CD4-positive, alpha-beta memory T cell (primary cell): ENCODE results near the gene PRICKLE2. TPM values are rescaled to one million over a fixed set of nuclear protein-coding genes. Genes with fewer than 3 reads are reported as not detected.

Experiments
- CTCF ChIA-PET: fragments of 350-600 bp; sonication (Branson Sonifier 250); formaldehyde crosslinking; loops from one replicate; lab custom pipeline; 2021; ENCODE audit warnings: inconsistent platforms; ENCODE audit not compliant: partially characterized antibody; lab: Charles Lee
- POLR2A ChIA-PET: fragments of 350-600 bp; sonication (Branson Sonifier 250); formaldehyde crosslinking; loops from one replicate; lab custom pipeline; 2021; ENCODE audit not compliant: partially characterized antibody; lab: Charles Lee
- DNase-seq, 5 donors: peaks; one replicate each; pipeline versions ENCODE4 v3.0.0 to v3.0.0-alpha.2; 2020 to 2022; ENCODE audit warnings: mixed read lengths in 1 of 5
- H3K27ac ChIP-seq: one replicate; pipeline ENCODE4 v1.7.0; 2013; ENCODE audit warnings: low read depth, low read length
- H3K27me3 ChIP-seq: 2 replicates; pipeline ENCODE4 v1.7.0; 2013; ENCODE audit warnings: mild to moderate bottlenecking, low read length, moderate library complexity; ENCODE audit not compliant: insufficient read depth
- H3K36me3 ChIP-seq: 2 replicates; pipeline ENCODE4 v1.7.0; 2013; ENCODE audit warnings: mild to moderate bottlenecking, low read length, moderate library complexity; ENCODE audit not compliant: insufficient read depth
- H3K4me1 ChIP-seq: 2 replicates; pipeline ENCODE4 v1.7.0; 2013; ENCODE audit warnings: mild to moderate bottlenecking, low read length, moderate library complexity; ENCODE audit not compliant: insufficient read depth
- H3K4me3 ChIP-seq, 2 donors: one replicate each; pipeline ENCODE4 v1.7.0; 2013; ENCODE audit warnings: low read length in 2 of 2, mild to moderate bottlenecking in 1 of 2
- H3K9me3 ChIP-seq, 2 donors: one replicate each; pipeline ENCODE4 v1.7.0; 2013; ENCODE audit warnings: low read length in 2 of 2, control low read depth in 1 of 2; ENCODE audit not compliant: control insufficient read depth in 1 of 2
- H3K27ac Mint-ChIP-seq, 7 donors: one replicate each; pipeline ENCODE4 v1.8.0; 2020 to 2021; ENCODE audit warnings: mixed read lengths in 7 of 7, mild to moderate bottlenecking in 6 of 7, inconsistent platforms in 3 of 7, moderate library complexity in 3 of 7
- H3K27me3 Mint-ChIP-seq, 2 donors: one replicate each; pipeline ENCODE4 v1.8.0; 2020 to 2021; ENCODE audit warnings: mixed read lengths in 2 of 2
- H3K36me3 Mint-ChIP-seq, 2 donors: one replicate each; pipeline ENCODE4 v1.8.0; 2020 to 2021; ENCODE audit warnings: mixed read lengths in 2 of 2, inconsistent platforms in 1 of 2, mild to moderate bottlenecking in 1 of 2
- H3K4me1 Mint-ChIP-seq, 4 donors: one replicate each; pipeline ENCODE4 v1.8.0; 2020 to 2021; ENCODE audit warnings: mixed read lengths in 4 of 4, mild to moderate bottlenecking in 1 of 4
- H3K4me3 Mint-ChIP-seq, 8 donors: one replicate each; pipeline ENCODE4 v1.8.0; 2020 to 2021; ENCODE audit warnings: mixed read lengths in 8 of 8, mild to moderate bottlenecking in 7 of 8, moderate library complexity in 6 of 8, inconsistent platforms in 3 of 8
- H3K9me3 Mint-ChIP-seq, 8 donors: one replicate each; pipeline ENCODE4 v1.8.0; 2020 to 2021; ENCODE audit warnings: mixed read lengths in 8 of 8, mild to moderate bottlenecking in 5 of 8, inconsistent platforms in 3 of 8, moderate library complexity in 1 of 8
- intact Hi-C: fragments of 100-400 bp; cut with micrococcal nuclease; formaldehyde crosslinking; loops from one replicate; pipeline ENCODE4 v1.15.1; 2023
- polyA plus RNA-seq, 2 donors: library from polyadenylated mRNA; unstranded; fragments of 300-500 nt; fragmentation: Illumina TruSeq; gene quantifications; one replicate each; pipeline ENCODE4 v1.2.3, GENCODE V29; 2021
- total RNA-seq, 2 experiments: library from RNA; stranded (reverse); gene quantifications; one replicate each; pipeline ENCODE4 v1.2.3, GENCODE V29; 2021

PRICKLE2 gene
- total and polyA plus RNA-seq, 4 experiments from 2014 or later = not detected

GRCh38 chr3:64152676-64153466 lies 72.4 kb downstream of the PRICKLE2 start:
- no peak for DNase-seq
- no peaks in the 10 kb centered on the region for H3K4me1 Mint-ChIP-seq
- peaks cover 0 to 3% (median 0%) of the 10 kb centered on the region in 8 donors for H3K9me3 Mint-ChIP-seq
- Histone ChIP-seq H3K4me3 (no peak overlapping the region), H3K9me3 (no peaks in the 10 kb centered on the region), H3K27me3 (no peaks in the 10 kb centered on the region), H3K27ac (no peak overlapping the region), H3K36me3 (no peaks in the 10 kb centered on the region), H3K4me1 (no peaks in the 10 kb centered on the region)
- ChIA-PET POLR2A (no interaction called here), CTCF (no interaction called here)
- peaks cover 0 to 9% of the 10 kb centered on the region in 2 donors for H3K27me3 Mint-ChIP-seq
- H3K27ac Mint-ChIP-seq = no peak overlapping the region
- intact Hi-C loops = no loop called here
- H3K4me3 Mint-ChIP-seq = no peak overlapping the region
- no peaks in the 10 kb centered on the region for H3K36me3 Mint-ChIP-seq

DNA sequence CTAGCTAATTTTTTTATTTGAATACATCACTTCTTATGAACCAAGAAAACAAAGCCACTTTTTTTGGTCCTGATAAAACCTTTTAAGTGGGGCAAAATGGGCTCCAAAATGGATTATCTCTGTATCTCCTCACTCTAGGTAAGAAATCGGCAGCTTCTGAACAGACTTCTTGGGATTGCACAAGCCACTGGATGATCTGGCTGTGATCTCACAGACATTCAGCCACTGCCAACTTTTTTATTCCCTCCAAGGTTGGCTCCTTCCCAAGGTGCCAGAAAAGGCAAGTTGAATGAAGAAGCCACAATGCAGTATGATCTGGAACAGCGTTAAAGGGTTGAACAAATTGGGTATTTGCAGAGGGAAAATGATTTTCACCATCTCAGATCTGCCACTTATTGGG lies 73.2 kb downstream of the PRICKLE2 start:
- ChIA-PET POLR2A (no interaction called here), CTCF (no interaction called here)
- Histone ChIP-seq H3K9me3 (no peaks in the 10 kb centered on the region), H3K27ac (no peak overlapping the region), H3K36me3 (no peaks in the 10 kb centered on the region), H3K27me3 (no peaks in the 10 kb centered on the region), H3K4me3 (no peak overlapping the region), H3K4me1 (no peaks in the 10 kb centered on the region)
- Mint-ChIP-seq H3K36me3 (no peaks in the 10 kb centered on the region), H3K4me1 (no peaks in the 10 kb centered on the region), H3K27me3 (peaks cover 0 to 9% of the 10 kb centered on the region in 2 donors), H3K4me3 (no peak overlapping the region), H3K9me3 (peaks cover 0 to 3% (median 0%) of the 10 kb centered on the region in 8 donors), H3K27ac (no peak overlapping the region)
- DNase-seq = no peak
- intact Hi-C loops = no loop called here

- intact Hi-C loops = no loop called here
- no peak overlapping the region for H3K27ac Mint-ChIP-seq
- no peaks in the 10 kb centered on the region for H3K36me3 ChIP-seq
- H3K27ac ChIP-seq = no peak overlapping the region
- no peaks in the 10 kb centered on the region for H3K27me3 ChIP-seq
- H3K36me3 Mint-ChIP-seq = no peaks in the 10 kb centered on the region
- peaks cover 0 to 3% (median 0%) of the 10 kb centered on the region in 8 donors for H3K9me3 Mint-ChIP-seq
- no peaks in the 10 kb centered on the region for H3K4me1 Mint-ChIP-seq
- H3K27me3 Mint-ChIP-seq = peaks cover 0 to 9% of the 10 kb centered on the region in 2 donors
- H3K4me3 ChIP-seq = no peak overlapping the region
- H3K9me3 ChIP-seq = no peaks in the 10 kb centered on the region
- CTCF ChIA-PET = no interaction called here
- H3K4me1 ChIP-seq = no peaks in the 10 kb centered on the region
- H3K4me3 Mint-ChIP-seq = no peak overlapping the region
- POLR2A ChIA-PET = no interaction called here
- DNase-seq = no peak
Observed at GRCh38 chr3:64151342-64151871, 73.9 kb downstream of the PRICKLE2 start.

GRCh38 chr3:64150623-64151207 lies 74.6 kb downstream of the PRICKLE2 start:
- CTCF ChIA-PET = no interaction called here
- H3K4me1 Mint-ChIP-seq = no peaks in the 10 kb centered on the region
- no peak overlapping the region for H3K4me3 ChIP-seq
- H3K27me3 Mint-ChIP-seq = peaks cover 0 to 9% of the 10 kb centered on the region in 2 donors
- no peak overlapping the region for H3K27ac Mint-ChIP-seq
- POLR2A ChIA-PET = no interaction called here
- no peak overlapping the region for H3K27ac ChIP-seq
- intact Hi-C loops = no loop called here
- H3K36me3 ChIP-seq = no peaks in the 10 kb centered on the region
- no peaks in the 10 kb centered on the region for H3K9me3 ChIP-seq
- no peaks in the 10 kb centered on the region for H3K4me1 ChIP-seq
- H3K9me3 Mint-ChIP-seq = peaks cover 0 to 3% (median 0%) of the 10 kb centered on the region in 8 donors
- H3K4me3 Mint-ChIP-seq = no peak overlapping the region
- H3K27me3 ChIP-seq = no peaks in the 10 kb centered on the region
- no peak for DNase-seq
- no peaks in the 10 kb centered on the region for H3K36me3 Mint-ChIP-seq

DNA sequence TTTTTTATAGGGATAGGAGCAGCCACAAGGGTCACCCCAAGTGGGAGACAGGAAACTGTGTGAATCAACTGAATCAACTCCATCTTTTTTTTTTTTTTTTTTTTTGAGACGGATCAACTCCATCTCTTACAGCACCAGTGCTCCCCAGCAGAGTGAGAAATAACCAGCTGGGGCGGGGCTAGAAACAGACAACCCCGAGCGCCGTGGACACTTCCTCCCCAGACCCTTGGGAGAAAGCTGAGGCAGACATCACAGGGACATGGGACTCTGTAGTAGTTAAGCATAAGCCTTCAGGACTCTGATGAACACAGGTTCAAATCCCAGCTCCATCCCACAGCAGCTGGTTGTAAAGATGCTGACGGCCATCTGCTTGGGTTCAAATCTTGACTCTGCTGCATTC lies 75.4 kb downstream of the PRICKLE2 start:
- no peak overlapping the region for H3K4me3 ChIP-seq
- POLR2A ChIA-PET = no interaction called here
- no peaks in the 10 kb centered on the region for H3K4me1 ChIP-seq
- intact Hi-C loops = no loop called here
- H3K36me3 ChIP-seq = no peaks in the 10 kb centered on the region
- H3K36me3 Mint-ChIP-seq = no peaks in the 10 kb centered on the region
- no peaks in the 10 kb centered on the region for H3K27me3 ChIP-seq
- DNase-seq = no peak
- H3K4me1 Mint-ChIP-seq = no peaks in the 10 kb centered on the region
- CTCF ChIA-PET = interaction anchor here (0.7 kb wide), 1 partner anchor 8 kb away, joined by 3 read pairs; no protein-coding TSS in a partner anchor
- H3K9me3 Mint-ChIP-seq = peaks cover 0 to 3% (median 0%) of the 10 kb centered on the region in 8 donors
- H3K4me3 Mint-ChIP-seq = no peak overlapping the region
- peaks cover 0 to 9% of the 10 kb centered on the region in 2 donors for H3K27me3 Mint-ChIP-seq
- no peaks in the 10 kb centered on the region for H3K9me3 ChIP-seq
- no peak overlapping the region for H3K27ac Mint-ChIP-seq
- H3K27ac ChIP-seq = no peak overlapping the region

DNA sequence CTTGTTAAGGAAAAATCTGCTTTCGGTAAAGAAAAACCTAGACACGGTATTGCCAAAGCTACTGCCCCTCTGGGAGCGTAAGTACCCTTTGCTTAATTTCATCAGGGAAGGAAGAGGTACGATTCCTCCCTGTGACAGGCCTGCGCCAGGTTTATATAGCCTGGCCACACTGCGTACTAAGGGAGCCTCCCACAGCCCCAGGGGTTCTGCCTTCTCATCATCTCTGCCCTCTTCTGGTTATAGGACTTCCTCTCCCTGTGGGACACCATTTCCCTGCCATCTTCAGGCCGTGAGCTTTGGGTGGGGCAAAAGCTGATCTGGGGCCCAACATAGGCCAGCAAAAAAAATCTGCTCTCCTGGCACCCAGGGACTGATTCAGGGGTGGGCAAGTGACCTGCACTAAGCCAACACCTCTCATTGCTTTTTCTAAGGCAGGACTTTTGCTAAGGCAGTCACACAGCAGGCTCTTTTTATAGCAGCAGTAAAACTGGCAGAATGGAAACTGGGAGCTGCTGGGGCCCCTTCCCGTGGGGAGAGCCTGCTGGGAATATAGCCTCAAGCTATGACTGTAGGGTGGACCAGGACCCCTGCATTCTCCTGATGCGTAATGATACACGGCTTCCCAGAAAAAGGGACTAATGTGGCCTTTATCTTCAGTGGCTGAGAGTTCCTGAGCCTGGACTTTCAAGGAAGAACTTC lies 76.2 kb downstream of the PRICKLE2 start:
- POLR2A ChIA-PET = no interaction called here
- intact Hi-C loops = no loop called here

GRCh38 chr3:64147211-64147610 lies 78.1 kb downstream of the PRICKLE2 start:
- Mint-ChIP-seq H3K9me3 (peaks cover 0 to 3% (median 0%) of the 10 kb centered on the region in 8 donors), H3K4me3 (no peak overlapping the region), H3K36me3 (no peaks in the 10 kb centered on the region), H3K27me3 (peaks cover 0 to 5% of the 10 kb centered on the region in 2 donors), H3K27ac (no peak overlapping the region), H3K4me1 (no peaks in the 10 kb centered on the region)
- H3K27me3 ChIP-seq = no peaks in the 10 kb centered on the region
- no peaks in the 10 kb centered on the region for H3K9me3 ChIP-seq
- no peak for DNase-seq
- no peak overlapping the region for H3K27ac ChIP-seq
- no peaks in the 10 kb centered on the region for H3K4me1 ChIP-seq
- CTCF ChIA-PET = no interaction called here
- POLR2A ChIA-PET = no interaction called here
- no peak overlapping the region for H3K4me3 ChIP-seq
- intact Hi-C loops = no loop called here
- H3K36me3 ChIP-seq = no peaks in the 10 kb centered on the region

More for the DNA sequence above, 76.2 kb downstream of the PRICKLE2 start:
- Histone ChIP-seq H3K27me3 (no peaks in the 10 kb centered on the region), H3K4me3 (no peak overlapping the region), H3K4me1 (no peaks in the 10 kb centered on the region), H3K9me3 (no peaks in the 10 kb centered on the region), H3K36me3 (no peaks in the 10 kb centered on the region), H3K27ac (no peak overlapping the region)
- Mint-ChIP-seq H3K9me3 (peaks cover 0 to 3% (median 0%) of the 10 kb centered on the region in 8 donors), H3K27ac (no peak overlapping the region), H3K4me3 (no peak overlapping the region), H3K4me1 (no peaks in the 10 kb centered on the region), H3K27me3 (peaks cover 0 to 9% of the 10 kb centered on the region in 2 donors), H3K36me3 (no peaks in the 10 kb centered on the region)
- CTCF ChIA-PET = no interaction called here
- no peak for DNase-seq
